GM19043 (cell line): Measurements from ENCODE around the gene LCE4A.
"Not testable (repeated sequence)": the region's sequence is repeated elsewhere in the genome, so short reads cannot be mapped to it uniquely, and the experiment has no call there.

Experiments
- ATAC-seq: cut with Tn5 transposase; IDR thresholded peaks from one replicate; pipeline ENCODE4 v1.9.1; 2021; ENCODE audit warnings: low read depth; ENCODE audit not compliant: unreplicated experiment

The LCE4A gene, protein sequence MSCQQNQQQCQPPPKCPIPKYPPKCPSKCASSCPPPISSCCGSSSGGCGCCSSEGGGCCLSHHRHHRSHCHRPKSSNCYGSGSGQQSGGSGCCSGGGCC

DNA sequence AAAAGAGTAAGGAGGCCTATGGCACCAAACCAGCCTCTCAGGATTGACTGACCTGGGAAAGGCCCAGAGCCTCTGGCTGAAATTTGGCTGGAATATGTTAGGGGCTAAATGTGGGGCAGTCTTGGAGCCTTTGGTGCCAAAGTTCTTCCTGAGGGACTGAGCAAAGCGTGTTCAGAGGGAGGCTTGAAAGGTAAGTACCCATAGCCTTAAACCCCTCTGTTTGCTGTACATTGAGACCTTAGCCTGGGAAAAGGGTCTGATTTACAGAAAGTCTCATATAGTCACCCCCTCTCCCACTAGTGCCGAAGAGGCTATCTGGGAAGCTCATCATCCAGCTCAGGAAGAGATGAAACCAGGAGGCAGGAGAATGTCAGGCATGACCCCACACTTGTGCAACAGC, at the start of gene LCE4A:
LCE4A (plus strand) TSS at position 301 of the 400 bp plus-strand sequence. CDS start 916 bp downstream, outside the sequence.
- no peak for ATAC-seq

DNA sequence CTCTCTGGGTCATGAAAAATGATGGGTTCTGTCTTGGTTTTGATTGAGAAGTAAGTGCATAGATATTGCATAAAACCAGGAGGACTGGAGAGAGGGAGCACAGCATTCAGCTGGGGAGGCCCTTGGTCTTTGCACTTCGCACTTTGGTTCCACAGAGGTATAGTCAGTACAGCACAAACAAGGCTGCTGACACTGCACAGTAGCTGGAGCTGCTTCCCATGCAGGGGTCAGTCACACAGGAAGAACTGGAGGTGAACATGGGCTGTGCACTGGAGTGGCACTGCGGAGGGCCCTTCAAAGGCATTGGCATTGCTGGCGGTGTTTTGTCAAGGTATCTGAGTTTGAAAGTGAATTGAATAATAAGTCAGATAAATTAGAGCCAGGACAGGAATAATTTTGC, 49.3 kb upstream of the LCE4A start:
- no peak for ATAC-seq

DNA sequence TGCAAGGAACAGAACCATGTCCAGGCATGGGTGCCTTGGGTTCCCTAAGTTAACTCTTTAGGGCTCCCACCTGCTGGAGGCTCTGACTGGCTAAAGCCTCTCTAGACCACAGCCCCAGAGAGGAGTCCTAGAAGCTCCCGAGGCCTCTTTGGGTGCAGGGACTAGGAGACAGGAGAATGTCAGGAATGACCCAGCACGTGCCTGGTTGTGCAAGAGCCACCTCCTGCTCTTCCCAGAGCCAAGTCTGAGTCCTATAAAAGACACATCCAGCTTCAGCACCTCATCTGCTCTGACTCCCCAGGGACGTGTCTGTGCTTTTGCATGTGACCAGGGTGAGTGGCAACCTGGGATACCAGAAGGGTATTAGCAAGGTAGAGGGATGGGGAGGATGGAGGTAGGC, 44.9 kb upstream of the LCE4A start, which contains the start of gene LCE2D:
LCE2D (plus strand) TSS at position 283 of the 400 bp plus-strand sequence. CDS start 726 bp downstream, outside the sequence.
- no peak for ATAC-seq

DNA sequence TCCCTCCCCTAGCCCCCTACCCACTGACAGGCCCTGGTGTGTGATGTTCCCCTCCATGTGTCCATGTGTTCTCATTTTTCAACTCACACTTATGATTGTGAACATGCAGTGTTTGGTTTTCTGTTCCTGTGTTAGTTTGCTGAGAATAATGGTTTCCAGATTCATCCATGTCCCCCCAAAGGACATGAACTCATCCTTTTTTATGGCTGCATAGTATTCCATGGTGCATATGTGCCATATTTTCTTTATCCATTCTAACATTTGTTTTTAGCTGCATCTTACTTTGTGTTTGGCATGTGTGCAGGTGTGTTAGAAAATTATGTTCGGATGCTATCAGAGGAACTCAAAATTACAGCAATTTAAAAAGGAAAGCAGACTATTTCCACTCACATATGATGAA, 41.8 kb upstream of the LCE4A start:
- not testable (repeated sequence) for ATAC-seq

DNA sequence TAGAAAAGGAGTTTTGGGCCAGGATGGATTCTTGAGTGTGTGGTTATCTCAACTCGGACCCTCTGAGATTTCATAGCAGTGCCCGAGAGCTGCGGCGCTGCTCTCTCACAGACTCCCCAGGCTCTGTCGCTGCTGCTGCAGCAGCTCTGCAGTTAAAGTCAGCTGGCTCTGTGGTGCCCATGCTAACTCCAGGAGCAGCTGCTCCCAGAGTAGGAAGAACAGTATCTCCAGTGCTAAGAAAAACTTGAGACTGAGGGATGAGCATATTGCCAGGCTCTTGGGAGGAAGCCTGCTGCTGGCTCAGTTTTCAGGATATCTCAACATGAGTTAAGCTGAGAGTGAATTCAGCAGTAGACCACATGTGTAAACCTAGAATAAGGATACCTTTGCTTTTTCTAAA, 40.3 kb upstream of the LCE4A start:
- ATAC-seq = no peak

DNA sequence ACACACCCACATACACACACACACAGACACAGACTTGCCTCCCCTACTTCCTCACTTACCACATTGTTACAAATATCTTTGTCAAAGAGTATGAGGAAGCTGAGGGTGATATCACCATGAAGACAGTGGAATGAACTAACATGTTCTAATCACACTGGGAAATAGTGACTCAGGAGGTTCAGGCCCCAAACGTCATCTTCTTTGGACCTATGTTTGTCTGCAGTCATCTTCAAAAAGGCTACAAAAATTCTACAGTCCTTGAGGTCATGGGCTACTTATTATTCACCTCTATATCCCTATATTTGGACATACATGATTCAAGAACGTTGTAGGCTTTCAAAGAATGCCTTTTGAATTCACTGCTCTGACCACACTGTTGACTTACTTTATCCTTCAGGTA, 34.9 kb upstream of the LCE4A start:
- no peak for ATAC-seq

DNA sequence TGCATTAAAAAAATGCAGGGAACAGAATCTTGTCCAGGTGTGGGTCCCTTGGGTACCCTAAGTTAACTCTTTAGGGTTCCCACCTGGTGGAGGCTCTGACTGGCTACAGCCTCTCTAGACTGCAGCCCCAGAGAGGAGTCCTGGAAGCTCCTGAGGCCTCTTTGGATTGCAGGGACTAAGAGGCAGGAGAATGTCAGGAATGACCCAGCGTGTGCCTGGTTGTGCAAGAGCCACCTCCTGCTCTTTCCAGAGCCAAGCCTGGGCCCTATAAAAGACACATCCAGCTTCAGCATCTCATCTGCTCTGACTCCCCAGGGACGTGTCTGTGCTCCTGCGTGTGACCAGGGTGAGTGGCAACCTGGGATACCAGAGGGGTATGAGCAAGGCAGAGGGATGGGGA, 33.0 kb upstream of the LCE4A start, which contains the start of gene LCE2C:
LCE2C (plus strand) TSS at position 297 of the 400 bp plus-strand sequence. CDS start 737 bp downstream, outside the sequence.
- not testable (repeated sequence) for ATAC-seq

DNA sequence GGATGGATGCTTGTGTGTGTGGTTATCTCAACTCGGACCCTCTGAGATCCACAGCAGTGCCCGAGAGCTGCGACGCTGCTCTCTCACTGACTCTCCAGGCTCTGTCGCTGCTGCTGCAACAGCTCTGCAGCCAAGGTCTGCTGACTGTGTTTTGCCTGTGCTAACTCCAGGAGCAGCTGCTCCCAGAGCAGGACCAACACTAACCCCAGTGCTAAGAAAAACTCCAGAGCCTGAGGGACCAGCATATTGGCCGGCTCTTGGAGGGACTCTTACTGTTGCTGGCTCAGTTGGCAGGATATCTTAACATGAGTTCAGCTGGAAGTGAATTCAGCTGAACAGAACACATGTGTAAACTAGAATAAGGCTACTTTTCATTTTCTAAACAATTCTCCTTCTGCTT, 28.5 kb upstream of the LCE4A start:
- no peak for ATAC-seq

DNA sequence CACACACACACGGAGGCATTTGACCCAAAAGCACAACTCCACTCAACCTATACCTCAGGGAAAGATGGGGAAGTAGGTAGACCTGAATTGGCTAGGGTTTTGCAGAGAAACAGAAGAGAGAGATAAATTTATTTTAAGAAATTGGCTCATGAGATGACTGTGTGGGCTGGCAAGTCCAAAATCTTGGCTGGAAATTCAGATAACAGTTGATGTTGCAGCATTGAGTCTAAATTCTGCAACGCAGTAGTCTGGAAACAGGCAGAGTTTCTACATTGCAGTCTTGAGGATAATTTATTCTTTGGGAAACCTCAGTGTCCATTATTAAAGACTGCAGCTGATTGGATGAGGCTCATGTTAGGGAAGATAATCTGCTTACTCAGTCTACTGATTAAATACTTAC, 26.3 kb upstream of the LCE4A start:
- ATAC-seq = no peak

DNA sequence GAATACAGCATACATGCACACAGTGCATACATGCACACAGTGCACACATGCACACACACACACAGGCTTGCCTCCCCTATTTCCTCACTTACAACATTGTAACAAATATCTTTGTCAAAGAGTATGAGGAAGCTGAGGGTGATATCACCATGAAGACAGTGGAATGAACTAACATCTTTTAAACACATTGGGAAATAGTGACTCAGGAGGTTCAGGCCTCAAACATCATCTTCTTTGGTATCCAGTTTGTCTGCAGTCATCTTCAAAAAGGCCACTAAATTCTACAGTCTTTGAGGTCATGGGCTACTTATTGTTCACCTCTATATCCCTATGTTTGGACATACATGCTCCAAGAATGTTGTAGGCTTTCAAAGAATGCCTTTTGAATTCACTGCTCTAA, 24.1 kb upstream of the LCE4A start:
- ATAC-seq = no peak

DNA sequence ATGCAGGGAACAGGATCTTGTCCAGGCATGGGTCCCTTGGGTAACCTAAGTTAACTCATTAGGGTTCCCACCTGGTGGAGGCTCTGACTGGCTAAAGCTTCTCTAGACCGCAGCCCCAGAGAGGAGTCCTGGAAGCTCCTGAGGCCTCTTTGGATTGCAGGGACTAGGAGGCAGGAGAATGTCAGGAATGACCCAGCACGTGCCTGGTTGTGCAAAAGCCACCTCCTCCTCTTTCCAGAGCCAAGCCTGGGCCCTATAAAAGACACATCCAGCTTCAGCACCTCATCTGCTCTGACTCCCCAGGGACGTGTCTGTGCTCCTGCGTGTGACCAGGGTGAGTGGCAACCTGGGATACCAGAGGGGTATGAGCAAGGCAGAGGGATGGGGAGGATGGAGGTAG, 22.1 kb upstream of the LCE4A start, which contains the start of gene LCE2B:
LCE2B (plus strand) TSS at position 301 of the 400 bp plus-strand sequence. CDS start 721 bp downstream, outside the sequence.
- ATAC-seq = not testable (repeated sequence)

DNA sequence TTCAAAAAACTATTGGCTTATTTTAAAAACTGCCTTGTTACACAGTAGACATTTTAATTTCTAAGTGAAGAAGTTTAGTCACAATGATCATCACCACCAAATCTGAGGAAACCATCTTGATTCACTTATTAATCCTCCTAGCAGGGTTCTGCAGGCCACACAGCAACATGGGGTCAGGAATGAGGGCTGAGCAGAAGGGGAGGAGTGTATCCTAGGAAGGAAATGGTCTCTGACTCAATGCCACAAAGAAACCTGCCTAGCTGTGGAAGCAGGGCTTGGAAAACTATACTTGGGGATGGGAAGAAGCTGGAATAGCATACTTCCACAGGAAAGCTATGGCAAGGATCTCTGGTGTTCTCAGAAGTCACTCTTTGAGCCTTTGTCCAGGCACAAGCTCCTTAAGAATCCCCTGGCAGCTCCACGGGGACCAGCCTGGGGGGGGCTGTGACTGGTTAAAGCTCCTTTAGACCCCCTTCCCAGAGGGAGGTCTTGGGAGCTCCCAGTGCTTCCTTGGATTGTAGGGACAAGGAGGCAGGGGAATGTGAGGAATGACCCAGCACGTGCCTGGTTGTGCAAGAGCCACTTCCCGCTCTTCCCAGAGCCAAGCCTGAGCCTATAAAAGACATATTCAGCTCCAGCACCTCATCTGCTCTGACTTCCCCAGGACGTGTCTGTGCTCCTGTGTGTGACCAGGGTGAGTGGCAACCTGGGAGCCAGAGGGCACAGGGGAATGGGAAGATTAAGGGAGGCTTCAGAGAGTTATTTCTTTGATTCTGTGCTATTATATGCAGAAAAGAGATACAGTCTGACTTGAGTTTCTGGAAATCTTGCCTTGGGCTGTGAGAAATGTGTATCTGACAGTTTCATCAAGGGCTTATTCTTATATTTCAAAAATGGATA, 10.0 kb upstream of the LCE4A start, which contains the start of gene LCE2A:
LCE2A (plus strand) TSS at position 645 of the 900 bp plus-strand sequence. CDS start 557 bp downstream, outside the sequence.
- no peak for ATAC-seq

DNA sequence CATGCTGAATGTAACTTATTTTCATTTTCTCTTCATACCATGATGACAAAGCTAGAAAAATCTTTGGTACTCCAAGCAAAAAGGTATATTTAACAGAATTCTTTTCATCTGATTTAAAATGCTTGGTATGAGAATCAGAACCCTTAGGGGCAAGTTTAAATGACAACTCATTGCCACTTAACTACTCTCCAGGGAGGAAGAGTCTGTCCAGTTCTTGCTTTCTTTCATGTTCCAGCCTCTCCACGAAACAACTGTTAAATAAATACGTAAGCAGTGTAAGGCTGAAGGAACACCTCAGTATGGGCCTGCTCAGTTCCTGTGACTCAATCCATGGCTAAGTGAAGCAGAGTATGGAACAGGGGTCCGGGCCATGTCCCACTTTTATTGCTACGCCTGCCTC, 8.2 kb upstream of the LCE4A start:
- no peak for ATAC-seq

DNA sequence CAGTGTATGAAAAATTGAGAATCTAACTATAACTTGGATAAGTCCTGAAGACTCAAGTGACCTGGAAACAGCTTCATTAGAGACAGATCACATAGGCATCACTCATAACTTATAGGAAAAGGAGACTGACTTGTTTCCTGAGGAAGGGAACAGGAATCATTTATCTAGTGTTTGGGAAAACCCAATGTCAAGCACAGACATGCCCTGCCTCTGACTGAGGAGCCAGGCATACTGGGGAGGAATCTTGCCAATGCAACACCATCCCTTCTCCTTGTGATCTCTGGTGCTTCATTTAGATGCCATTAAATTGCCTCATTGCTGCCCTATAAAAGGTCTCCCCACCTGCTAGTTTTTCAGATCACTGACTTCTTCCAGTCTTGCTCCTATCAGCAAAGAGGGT, 10.3 kb downstream of the LCE4A start:
- ATAC-seq = no peak

DNA sequence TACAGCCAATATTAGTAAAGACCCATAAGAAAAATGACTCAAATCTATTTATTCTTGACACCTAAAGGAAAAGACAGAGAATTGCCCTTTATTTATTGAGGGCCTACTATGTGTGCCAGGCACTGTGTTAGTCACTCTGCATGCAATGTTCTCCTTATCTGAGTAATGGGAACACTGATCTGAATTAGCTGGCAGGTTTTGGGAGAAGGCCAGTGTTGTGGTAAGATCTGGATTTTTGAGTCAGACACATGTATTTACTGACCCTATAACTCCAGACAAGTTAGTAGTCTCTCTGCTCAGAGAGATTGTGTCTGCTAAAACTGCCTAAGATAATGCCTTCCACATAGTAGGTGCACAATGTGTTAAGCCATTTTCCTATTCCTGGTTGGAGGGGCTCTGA, 17.3 kb downstream of the LCE4A start:
- no peak for ATAC-seq

DNA sequence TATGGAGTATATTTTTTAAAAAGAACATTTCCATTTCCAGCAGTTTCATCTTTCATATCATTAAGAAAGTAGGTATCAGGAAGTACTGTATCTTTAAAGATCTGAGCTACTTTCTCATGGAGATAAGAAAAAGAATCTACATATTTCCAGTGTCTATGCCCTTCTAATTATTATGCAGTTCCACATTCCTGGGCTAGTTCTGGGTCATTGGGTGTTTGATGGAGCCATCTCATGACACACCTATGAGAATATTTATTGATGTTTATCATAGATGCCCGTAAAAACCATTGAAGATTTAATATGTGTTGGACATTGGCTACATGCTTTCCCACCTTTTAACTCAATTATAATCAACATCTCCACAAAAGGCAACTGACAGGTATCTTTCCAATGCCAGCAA, 21.0 kb downstream of the LCE4A start:
- no peak for ATAC-seq

DNA sequence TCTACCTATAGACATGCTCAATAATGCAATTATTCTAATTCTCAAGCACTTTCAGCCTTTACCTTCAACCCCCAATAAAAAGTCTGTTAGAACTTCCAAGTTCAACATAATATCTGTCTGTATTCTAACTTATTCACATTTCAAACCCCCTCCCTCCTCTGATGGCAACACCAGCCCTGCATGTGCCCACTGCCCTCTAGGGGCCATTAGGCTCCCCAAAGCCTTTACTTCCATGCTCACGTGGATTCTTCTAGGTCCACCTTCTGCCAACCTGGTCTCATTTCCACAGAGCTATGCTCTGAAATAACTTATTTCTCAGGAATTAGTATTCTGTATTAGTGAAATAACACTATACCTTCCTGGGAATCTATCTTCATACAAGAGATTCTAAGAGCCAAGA, 27.7 kb downstream of the LCE4A start:
- ATAC-seq = no peak

DNA sequence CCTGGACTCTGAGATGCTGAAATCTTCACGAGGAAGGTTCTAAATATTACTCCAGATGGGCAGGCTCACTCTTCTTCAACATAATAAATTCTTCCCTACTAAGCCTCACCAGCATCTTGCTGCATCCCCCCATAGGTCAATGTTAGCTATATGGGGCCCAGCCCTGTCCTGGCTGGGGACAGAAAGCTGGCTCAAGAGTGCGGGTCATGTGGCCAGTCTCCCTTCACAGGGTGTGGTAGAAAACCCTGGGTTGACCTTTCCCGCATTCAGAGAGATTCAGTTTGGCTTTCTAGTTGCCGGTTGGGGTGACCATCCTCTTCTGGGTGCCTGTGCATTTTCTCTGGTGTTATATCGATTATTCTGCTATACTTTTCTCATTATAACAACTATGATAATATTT, 30.0 kb downstream of the LCE4A start:
- ATAC-seq = no peak

DNA sequence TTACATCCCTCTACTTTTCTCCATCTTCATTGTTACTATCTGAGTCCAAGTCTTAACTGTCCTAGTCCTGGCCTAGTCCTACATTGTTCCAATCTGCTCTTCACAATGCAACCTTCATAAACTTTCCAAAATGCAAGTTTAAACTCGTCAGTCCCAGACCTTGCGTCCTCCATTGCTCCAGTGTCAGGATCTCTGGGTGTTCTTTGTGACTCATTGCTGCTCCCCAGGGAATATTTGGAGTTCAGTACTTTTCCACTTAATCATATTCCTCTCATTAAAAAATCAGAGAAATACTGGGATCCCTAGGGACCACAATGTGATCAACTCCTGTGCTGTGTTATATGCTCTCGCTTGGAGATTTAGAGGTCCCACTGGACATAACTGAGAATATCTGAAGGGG, 31.9 kb downstream of the LCE4A start:
- no peak for ATAC-seq

DNA sequence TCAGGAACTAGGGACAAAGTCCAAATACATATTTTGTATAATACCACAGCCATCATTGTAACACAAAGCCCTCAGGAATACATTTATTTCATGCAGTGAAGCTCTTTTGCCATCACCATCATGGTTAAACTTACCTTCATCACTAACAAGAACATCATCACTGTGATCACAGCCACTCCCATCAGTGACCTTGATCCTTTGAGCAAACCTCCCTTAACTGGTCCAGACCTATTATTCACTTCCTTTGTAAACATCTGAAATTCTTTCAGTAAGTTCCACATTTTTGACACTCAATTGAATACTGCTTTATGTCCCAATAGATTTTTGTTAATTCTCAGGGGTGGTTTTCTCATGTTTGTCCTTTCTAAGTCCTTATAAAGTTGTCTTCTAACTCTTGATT, 33.7 kb downstream of the LCE4A start:
- ATAC-seq = no peak

DNA sequence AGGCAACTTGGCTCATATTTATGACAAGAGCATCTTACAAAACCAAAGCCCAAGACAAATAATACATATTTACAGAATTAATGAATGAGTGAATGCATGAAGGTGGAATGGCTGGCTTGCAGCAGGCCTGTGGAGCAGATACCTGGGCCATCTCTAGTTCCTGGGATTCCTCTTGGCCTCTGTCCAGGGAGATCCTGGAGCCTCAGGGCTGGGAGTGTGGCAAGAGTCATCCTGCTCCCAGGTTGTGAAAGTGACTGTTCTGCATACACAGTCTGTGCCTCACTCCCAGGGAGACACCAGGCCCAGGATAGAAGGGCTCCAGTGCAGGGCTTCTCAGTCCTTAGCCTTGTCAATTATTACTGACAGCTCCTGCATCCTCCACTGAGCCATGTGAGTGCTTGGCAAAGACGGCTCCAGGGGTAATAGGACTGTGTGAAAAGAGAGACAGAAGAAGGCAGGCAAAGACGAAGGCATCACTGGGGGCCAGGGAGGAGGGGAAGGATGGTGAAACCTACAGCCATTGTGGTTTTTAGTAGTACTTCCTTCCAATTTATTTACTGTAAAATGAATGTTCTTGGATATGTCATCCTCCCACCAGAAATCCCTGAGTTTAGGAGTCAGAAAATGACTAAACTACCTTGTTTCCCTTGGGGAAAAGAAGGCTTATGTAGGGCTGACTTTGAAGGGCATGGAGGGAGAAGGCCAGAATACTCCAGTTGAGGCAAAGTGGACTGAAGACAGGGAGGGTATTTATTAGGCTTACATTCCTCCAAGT, 35.6 kb downstream of the LCE4A start:
- ATAC-seq = no peak
